ENCODE data around the gene MEGF6. TPM values are rescaled to one million over a fixed set of nuclear protein-coding genes. Genes with fewer than 3 reads are reported as not detected.

MEGF6 gene
- total RNA-seq, 4 donors from 2014 or later: 4.1 to 27.1 (median 11.4) TPM

DNA sequence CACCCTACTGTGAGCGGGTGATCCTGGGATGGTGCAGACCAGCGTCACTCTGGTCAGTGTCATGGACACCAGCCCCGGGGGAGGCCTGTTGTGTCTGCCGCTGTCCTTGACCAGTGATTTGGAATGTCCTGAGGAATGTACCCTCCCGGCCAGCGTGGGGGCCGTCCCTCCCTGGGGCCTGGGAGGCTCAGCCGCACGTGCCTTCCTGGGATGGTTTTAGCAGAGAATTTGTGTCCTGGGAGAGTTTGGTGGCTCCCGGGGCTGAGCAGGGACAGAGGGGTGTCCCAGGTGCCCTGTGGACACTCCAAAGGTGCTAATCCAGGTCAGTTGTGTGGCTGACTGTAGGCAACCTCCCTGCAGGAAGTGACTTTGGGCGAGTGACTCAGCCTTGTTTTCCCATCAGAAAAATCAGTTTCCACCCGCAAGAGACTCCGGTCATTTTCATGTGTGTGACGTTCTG lies 150.6 kb downstream of the MEGF6 start:
- no peaks in the 10 kb centered on the region for H3K9me3 ChIP-seq
- 43 to 53% methylated on average over 3 to 7 of the region's 14 CpGs for WGBS, 2 donors (ENCODE audit: low coverage in 1 of 2)
- TF ChIP-seq POLR2A (IDR thresholded peaks at IDR 0.05): no peak
- no peak for TF ChIP-seq EP300 (IDR thresholded peaks at IDR 0.05; ENCODE audit: low read depth)
- TF ChIP-seq, protein P1, sequence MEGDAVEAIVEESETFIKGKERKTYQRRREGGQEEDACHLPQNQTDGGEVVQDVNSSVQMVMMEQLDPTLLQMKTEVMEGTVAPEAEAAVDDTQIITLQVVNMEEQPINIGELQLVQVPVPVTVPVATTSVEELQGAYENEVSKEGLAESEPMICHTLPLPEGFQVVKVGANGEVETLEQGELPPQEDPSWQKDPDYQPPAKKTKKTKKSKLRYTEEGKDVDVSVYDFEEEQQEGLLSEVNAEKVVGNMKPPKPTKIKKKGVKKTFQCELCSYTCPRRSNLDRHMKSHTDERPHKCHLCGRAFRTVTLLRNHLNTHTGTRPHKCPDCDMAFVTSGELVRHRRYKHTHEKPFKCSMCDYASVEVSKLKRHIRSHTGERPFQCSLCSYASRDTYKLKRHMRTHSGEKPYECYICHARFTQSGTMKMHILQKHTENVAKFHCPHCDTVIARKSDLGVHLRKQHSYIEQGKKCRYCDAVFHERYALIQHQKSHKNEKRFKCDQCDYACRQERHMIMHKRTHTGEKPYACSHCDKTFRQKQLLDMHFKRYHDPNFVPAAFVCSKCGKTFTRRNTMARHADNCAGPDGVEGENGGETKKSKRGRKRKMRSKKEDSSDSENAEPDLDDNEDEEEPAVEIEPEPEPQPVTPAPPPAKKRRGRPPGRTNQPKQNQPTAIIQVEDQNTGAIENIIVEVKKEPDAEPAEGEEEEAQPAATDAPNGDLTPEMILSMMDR (IDR thresholded peaks at IDR 0.05): no peak
- no peak for TF ChIP-seq POLR2AphosphoS5 (IDR thresholded peaks at IDR 0.05)
- H3K27ac ChIP-seq: peak overlapping the region; percentile 89 to 93 (median 92)
- in situ Hi-C loops (cut with MboI; ENCODE audit: low pct_ligation_motif_present in 1 of 4, low pct_unique_long_range_greater_than_20kb in 1 of 4, low sequenced_read_pairs in 3 of 4) (no loop called here), intact Hi-C loops (cut with DNase I; ENCODE audit: low total_unique reads) (no loop called here)
- H3K27me3 ChIP-seq: no peaks in the 10 kb centered on the region
- H3K36me3 ChIP-seq: no peaks in the 10 kb centered on the region
- H3K4me1 ChIP-seq: peaks cover 23 to 57% (median 55%) of the 10 kb centered on the region in 4 donors
- DNase-seq: peak; percentile 41
- H3K4me3 ChIP-seq: no peak overlapping the region

- H3K4me3 ChIP-seq: no peak overlapping the region
- peaks cover 2% of the 10 kb centered on the region for H3K27me3 ChIP-seq
- in situ Hi-C loops (cut with MboI; ENCODE audit: low pct_ligation_motif_present in 1 of 4, low pct_unique_long_range_greater_than_20kb in 1 of 4, low sequenced_read_pairs in 3 of 4) (no loop called here), intact Hi-C loops (cut with DNase I; ENCODE audit: low total_unique reads) (no loop called here)
- peak; percentile 91 for DNase-seq
- no peaks in the 10 kb centered on the region for H3K36me3 ChIP-seq
- H3K9me3 ChIP-seq: no peaks in the 10 kb centered on the region
- peaks cover 23 to 63% (median 60%) of the 10 kb centered on the region in 4 donors for H3K4me1 ChIP-seq
- peak overlapping the region; percentile 89 to 93 (median 92) for H3K27ac ChIP-seq
- TF ChIP-seq EP300 (IDR thresholded peaks at IDR 0.05; ENCODE audit: low read depth) (no peak), POLR2A (IDR thresholded peaks at IDR 0.05) (peak; percentile 55), POLR2AphosphoS5 (IDR thresholded peaks at IDR 0.05) (peak in 2 of 3 donors; percentile 69 to 81)
- TF ChIP-seq, protein P1 (IDR thresholded peaks at IDR 0.05): no peak
- 47% methylated on average over 22 of the region's 23 CpGs; no CpG with 5 or more reads in 1 of the 2 donors for WGBS, 2 donors (ENCODE audit: low coverage in 1 of 2)
Measured at GRCh38 chr1:3459940-3460671, 151.2 kb downstream of the MEGF6 start.

DNA sequence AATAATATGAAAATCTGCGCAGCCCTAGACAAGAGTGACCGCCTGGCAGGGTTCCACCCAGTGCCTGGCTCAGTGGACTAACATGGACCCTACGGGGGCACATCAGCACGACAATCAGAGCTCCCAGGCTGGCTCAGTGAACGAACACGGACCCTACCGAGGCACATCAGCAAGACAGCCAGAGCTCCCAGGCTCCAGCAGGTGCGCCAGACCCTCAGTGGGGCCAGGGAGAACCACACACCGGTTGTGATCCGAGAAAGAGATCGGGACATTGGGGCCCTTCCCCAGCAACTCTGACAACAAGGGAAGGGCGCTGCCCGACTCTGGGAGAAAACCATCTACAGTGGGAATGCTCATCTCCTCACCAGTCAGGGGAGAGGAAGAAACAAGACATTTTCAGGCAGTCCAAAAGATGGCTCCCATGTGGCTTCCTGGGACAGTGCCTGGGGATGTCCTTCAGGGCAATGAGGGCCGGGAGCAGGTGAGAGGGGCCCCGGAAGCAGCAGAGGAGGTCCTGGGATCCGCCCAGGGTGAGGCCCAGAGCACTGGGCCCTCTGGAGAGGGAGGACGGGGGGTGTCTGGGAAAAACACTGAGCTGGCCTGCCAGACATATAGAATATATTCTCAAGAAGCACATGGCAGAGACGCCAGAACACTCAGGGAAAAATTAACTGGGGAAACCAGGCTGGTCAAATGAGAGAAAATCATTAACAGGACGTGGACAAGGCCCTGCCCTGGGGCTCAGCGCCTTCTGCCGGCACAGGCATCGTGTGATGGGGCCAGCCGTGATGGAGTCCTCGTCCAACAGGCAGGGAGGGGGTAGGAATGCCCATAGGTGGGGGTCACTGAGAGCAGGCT lies 152.0 kb downstream of the MEGF6 start:
- TF ChIP-seq POLR2A (IDR thresholded peaks at IDR 0.05): no peak
- TF ChIP-seq EP300 (IDR thresholded peaks at IDR 0.05; ENCODE audit: low read depth): no peak
- no peak for TF ChIP-seq POLR2AphosphoS5 (IDR thresholded peaks at IDR 0.05)
- TF ChIP-seq, protein P1 (IDR thresholded peaks at IDR 0.05): no peak
- peak; percentile 47 for DNase-seq

More for the DNA sequence above, 152.0 kb downstream of the MEGF6 start:
- Histone ChIP-seq H3K27ac (peak overlapping the region; percentile 89 to 93 (median 92)), H3K4me1 (peaks cover 23 to 69% (median 66%) of the 10 kb centered on the region in 4 donors), H3K27me3 (peaks cover 9% of the 10 kb centered on the region), H3K9me3 (no peaks in the 10 kb centered on the region), H3K36me3 (no peaks in the 10 kb centered on the region), H3K4me3 (no peak overlapping the region)
- intact Hi-C loops (cut with DNase I; ENCODE audit: low total_unique reads) (no loop called here), in situ Hi-C loops (cut with MboI; ENCODE audit: low pct_ligation_motif_present in 1 of 4, low pct_unique_long_range_greater_than_20kb in 1 of 4, low sequenced_read_pairs in 3 of 4) (no loop called here)
- 64 to 79% methylated on average over 10 to 24 of the region's 24 CpGs for WGBS, 2 donors (ENCODE audit: low coverage in 1 of 2)
